HG03565 (cell line): ENCODE data around the gene LBH.

ENCODE experiments used
- ATAC-seq: cut with Tn5 transposase; IDR thresholded peaks from one replicate; pipeline ENCODE4 v1.9.1; 2021; ENCODE audit warnings: mild to moderate bottlenecking, moderate library complexity; ENCODE audit not compliant: unreplicated experiment

The LBH gene

GRCh38 chr2:30300456-30301221 lies 69.3 kb downstream of the LBH start:
- no peak for ATAC-seq

GRCh38 chr2:30301551-30301950 lies 70.2 kb downstream of the LBH start:
- ATAC-seq: no peak

- ATAC-seq: no peak
Measured at GRCh38 chr2:30302566-30302965, 71.2 kb downstream of the LBH start.

GRCh38 chr2:30303095-30303494 lies 71.8 kb downstream of the LBH start:
- no peak for ATAC-seq

- ATAC-seq: no peak
Measured at GRCh38 chr2:30305235-30305634, 73.9 kb downstream of the LBH start.

- no peak for ATAC-seq
Measured at GRCh38 chr2:30306522-30306921, 75.2 kb downstream of the LBH start.

- no peak for ATAC-seq
Measured at GRCh38 chr2:30308280-30308679, 76.9 kb downstream of the LBH start.
